DND-41 (cell line): ENCODE results near the gene KRTAP19-4.

Source experiments
- ATAC-seq: fragments of 200-7000 bp; cut with Tn5 transposase; 3 replicates; pipeline ENCODE4 v1.9.1; 2021; ENCODE audit warnings: low read depth; ENCODE audit not compliant: insufficient read depth
- DNase-seq: peaks from one replicate; pipeline ENCODE4 v3.0.0-alpha.2; 2020
- H2AFZ ChIP-seq: 2 replicates; pipeline ENCODE4 v1.6.0; 2012; ENCODE audit warnings: low read depth, low read length
- H3K27ac ChIP-seq: 2 replicates; pipeline ENCODE4 v1.5.1; 2012; ENCODE audit warnings: low read length, inconsistent platforms
- H3K27me3 ChIP-seq: fragments of 200-600 bp; sonication (generic); 2 replicates; pipeline ENCODE4 v1.6.0; 2012; ENCODE audit warnings: low read length, mild to moderate bottlenecking, inconsistent platforms; ENCODE audit not compliant: insufficient read depth, poor library complexity
- H3K36me3 ChIP-seq: 2 replicates; pipeline ENCODE4 v1.5.1; 2012; ENCODE audit warnings: low read length, inconsistent platforms; ENCODE audit not compliant: insufficient read depth
- H3K4me1 ChIP-seq: 2 replicates; pipeline ENCODE4 v1.5.1; 2012; ENCODE audit warnings: mild to moderate bottlenecking, low read length; ENCODE audit not compliant: insufficient read depth
- H3K4me2 ChIP-seq: 2 replicates; pipeline ENCODE4 v1.6.0; 2012; ENCODE audit warnings: mild to moderate bottlenecking, moderate library complexity, low read length, inconsistent platforms; ENCODE audit not compliant: insufficient read depth
- H3K4me3 ChIP-seq, 2 experiments: fragments of 200-600 bp in 1 of 2; shearing (Covaris generic) in 1 of 2; 2 replicates each; pipeline ENCODE4 v1.5.1; 2012 to 2016; ENCODE audit warnings: inconsistent platforms in 2 of 2, low read length in 2 of 2, mild to moderate bottlenecking in 2 of 2, low read depth in 1 of 2, moderate library complexity in 1 of 2
- H3K79me2 ChIP-seq: 2 replicates; pipeline ENCODE4 v1.6.0; 2012; ENCODE audit warnings: low read length, inconsistent platforms; ENCODE audit not compliant: insufficient read depth
- H3K9ac ChIP-seq: 2 replicates; pipeline ENCODE4 v1.6.0; 2012; ENCODE audit warnings: low read depth, mild to moderate bottlenecking, inconsistent platforms, low read length, moderate library complexity
- H3K9me3 ChIP-seq: 2 replicates; pipeline ENCODE4 v1.5.1; 2012; ENCODE audit warnings: low read length, moderate library complexity, mild to moderate bottlenecking, inconsistent platforms; ENCODE audit not compliant: insufficient read depth, severe bottlenecking
- H4K20me1 ChIP-seq: 2 replicates; pipeline ENCODE4 v1.6.0; 2012; ENCODE audit warnings: low read length; ENCODE audit not compliant: insufficient read depth
- CTCF ChIP-seq: IDR thresholded peaks from 2 replicates; pipeline ENCODE4 v1.5.1; 2012; ENCODE audit warnings: borderline replicate concordance, low read length, moderate library complexity, mild to moderate bottlenecking; ENCODE audit not compliant: poor library complexity, severe bottlenecking; ENCODE audit errors: extremely low read depth
- EZH2 ChIP-seq: IDR thresholded peaks from 3 replicates; pipeline ENCODE4 v1.6.1; 2012; ENCODE audit warnings: borderline replicate concordance, low read depth, mild to moderate bottlenecking, moderate library complexity, low read length, inconsistent platforms; ENCODE audit not compliant: severe bottlenecking

KRTAP19-4 gene

GRCh38 chr21:30478004-30478403, 19.0 kb downstream of the KRTAP19-4 start:
- no peaks in the 10 kb centered on the region for H3K79me2 ChIP-seq
- no peak for DNase-seq
- no peak for ATAC-seq
- no peaks in the 10 kb centered on the region for H3K9me3 ChIP-seq
- H3K4me2 ChIP-seq = no peak overlapping the region
- no peak overlapping the region for H2AFZ ChIP-seq
- no peaks in the 10 kb centered on the region for H3K27me3 ChIP-seq
- TF ChIP-seq CTCF (no peak), EZH2 (no peak)
- no peak overlapping the region for H3K4me3 ChIP-seq
- H3K27ac ChIP-seq = no peak overlapping the region
- H3K36me3 ChIP-seq = no peaks in the 10 kb centered on the region
- no peaks in the 10 kb centered on the region for H4K20me1 ChIP-seq
- H3K9ac ChIP-seq = no peak overlapping the region
- H3K4me1 ChIP-seq = no peaks in the 10 kb centered on the region

- no peak for ATAC-seq
- no peaks in the 10 kb centered on the region for H3K79me2 ChIP-seq
- no peak for DNase-seq
Observed at GRCh38 chr21:30468900-30469714, 27.9 kb downstream of the KRTAP19-4 start.

GRCh38 chr21:30463713-30464112, 33.3 kb downstream of the KRTAP19-4 start:
- H3K27ac ChIP-seq = no peak overlapping the region
- no peak overlapping the region for H3K4me3 ChIP-seq
- ATAC-seq = no peak
- H3K9ac ChIP-seq = no peak overlapping the region
- H3K9me3 ChIP-seq = no peaks in the 10 kb centered on the region
- TF ChIP-seq CTCF (peak; percentile 68), EZH2 (no peak)
- H3K79me2 ChIP-seq = no peaks in the 10 kb centered on the region
- H3K36me3 ChIP-seq = no peaks in the 10 kb centered on the region
- DNase-seq = no peak
- no peak overlapping the region for H2AFZ ChIP-seq
- H3K27me3 ChIP-seq = no peaks in the 10 kb centered on the region
- H4K20me1 ChIP-seq = no peaks in the 10 kb centered on the region
- no peaks in the 10 kb centered on the region for H3K4me1 ChIP-seq
- no peak overlapping the region for H3K4me2 ChIP-seq

More at GRCh38 chr21:30468900-30469714, 27.9 kb downstream of the KRTAP19-4 start:
- Histone ChIP-seq H3K4me1 (no peaks in the 10 kb centered on the region), H3K27me3 (no peaks in the 10 kb centered on the region), H3K27ac (no peak overlapping the region), H3K9me3 (no peaks in the 10 kb centered on the region), H3K4me3 (no peak overlapping the region), H3K9ac (no peak overlapping the region), H3K4me2 (no peak overlapping the region), H2AFZ (no peak overlapping the region), H4K20me1 (no peaks in the 10 kb centered on the region), H3K36me3 (no peaks in the 10 kb centered on the region)
- TF ChIP-seq CTCF (no peak), EZH2 (no peak)

GRCh38 chr21:30448514-30448913, 48.5 kb downstream of the KRTAP19-4 start:
- no peaks in the 10 kb centered on the region for H3K79me2 ChIP-seq
- no peaks in the 10 kb centered on the region for H3K27me3 ChIP-seq
- H3K9me3 ChIP-seq = no peaks in the 10 kb centered on the region
- H3K27ac ChIP-seq = no peak overlapping the region
- peaks cover 5% of the 10 kb centered on the region; the same call in 1 of the 2 replicates for H3K4me1 ChIP-seq
- H3K4me3 ChIP-seq = no peak overlapping the region
- no peaks in the 10 kb centered on the region for H4K20me1 ChIP-seq
- DNase-seq (no peak), ATAC-seq (no peak)
- H3K4me2 ChIP-seq = no peak overlapping the region
- no peak for TF ChIP-seq EZH2
- no peak for TF ChIP-seq CTCF
- H3K36me3 ChIP-seq = no peaks in the 10 kb centered on the region
- H2AFZ ChIP-seq = no peak overlapping the region
- H3K9ac ChIP-seq = no peak overlapping the region
